Measurements from ENCODE around the gene NTHL1. TPM values are rescaled to one million over a fixed set of nuclear protein-coding genes. Genes with fewer than 3 reads are reported as not detected.

NTHL1 gene
- total and polyA plus RNA-seq, 9 of the 15 experiments (the other 6 are each of a cell fraction or from before 2014, with no cell fraction given), result 1.1 to 58.8 (median 17.6) TPM

GRCh38 chr16:1991588-1991947 lies 56.1 kb downstream of the NTHL1 start (continued):
- TF ChIP-seq SP1 (CRISPR knock-in tag; IDR thresholded peaks at IDR 0.05), result peak; percentile 3; the same call in 1 of the 2 replicates
- TF ChIP-seq ZBTB1 (CRISPR knock-in tag; IDR thresholded peaks at IDR 0.05; ENCODE audit: borderline replicate concordance, low read depth), result 0 out of 2 replicates have a peak, but pooled peaks have one; percentile 16
- 0 out of 2 replicates have a peak, but pooled peaks have one; percentile 18 for TF ChIP-seq HMGXB4 (CRISPR knock-in tag; IDR thresholded peaks at IDR 0.05)
- no peak for TF ChIP-seq ZNF696 (CRISPR knock-in tag; conservative IDR thresholded peaks at IDR 0.05)
- TF ChIP-seq C11orf30 (IDR thresholded peaks at IDR 0.05; ENCODE audit: low read depth), result no peak
- no peak for TF ChIP-seq BACH1 (tag; IDR thresholded peaks at IDR 0.05)
- TF ChIP-seq TSHZ1 (CRISPR knock-in tag; IDR thresholded peaks at IDR 0.05), result no peak
- 0 out of 2 replicates have a peak, but pooled peaks have one; percentile 4 for TF ChIP-seq ETV1 (tag; conservative IDR thresholded peaks at IDR 0.05; ENCODE audit: low read depth)
- TF ChIP-seq TFAP4 (CRISPR knock-in tag; IDR thresholded peaks at IDR 0.05; ENCODE audit: borderline replicate concordance), result 0 out of 2 replicates have a peak, but pooled peaks have one; percentile 57
- peak; percentile 72; the same call in 1 of the 2 replicates for TF ChIP-seq MTA3 (IDR thresholded peaks at IDR 0.05; ENCODE audit: borderline replicate concordance)
- 0 out of 2 replicates have a peak, but pooled peaks have one; percentile 26 for TF ChIP-seq CREB3 (tag; conservative IDR thresholded peaks at IDR 0.05; ENCODE audit: low read depth)
- TF ChIP-seq RB1 (IDR thresholded peaks at IDR 0.05; ENCODE audit: low read depth), result no peak

Measured in K562 (cell line).